Activated T-cell treated with anti-CD3 and anti-CD28 coated beads for 48 hours (primary cell): ENCODE results near the gene NFU1.
"Not testable (repeated sequence)": the region's sequence is repeated elsewhere in the genome, so short reads cannot be mapped to it uniquely, and the experiment has no call there.

Experiments
- DNase-seq: peaks from one replicate; pipeline ENCODE4 v3.0.0-alpha.2; 2020; ENCODE audit warnings: low read depth

The NFU1 gene

GRCh38 chr2:69450735-69451416 is 13.6 kb upstream of the NFU1 start:
- no peak for DNase-seq

- no peak for DNase-seq
Measured at GRCh38 chr2:69449906-69450305, 12.7 kb upstream of the NFU1 start.

GRCh38 chr2:69443673-69444072 is 6.4 kb upstream of the NFU1 start:
- not testable (repeated sequence) for DNase-seq

GRCh38 chr2:69439499-69439898 is 2.3 kb upstream of the NFU1 start:
- not testable (repeated sequence) for DNase-seq

GRCh38 chr2:69438580-69438979 is 1.3 kb upstream of the NFU1 start:
- no peak for DNase-seq

- DNase-seq, result no peak
Measured at GRCh38 chr2:69437751-69438154, 518 bp upstream of the NFU1 start.

- DNase-seq, result no peak
Measured at GRCh38 chr2:69436596-69436937, 668 bp downstream of the NFU1 start.

GRCh38 chr2:69434753-69435152 is 2.5 kb downstream of the NFU1 start:
- DNase-seq, result no peak

- no peak for DNase-seq
Measured at GRCh38 chr2:69429491-69430183, 7.6 kb downstream of the NFU1 start.

GRCh38 chr2:69428981-69429380 is 8.3 kb downstream of the NFU1 start:
- no peak for DNase-seq

GRCh38 chr2:69424419-69424818 is 12.8 kb downstream of the NFU1 start:
- DNase-seq, result no peak

- no peak for DNase-seq
Measured at GRCh38 chr2:69422198-69422597, 15.0 kb downstream of the NFU1 start.

GRCh38 chr2:69419111-69419510 is 18.1 kb downstream of the NFU1 start:
- DNase-seq, result not testable (repeated sequence)

GRCh38 chr2:69416147-69416546 is 21.1 kb downstream of the NFU1 start:
- no peak for DNase-seq

GRCh38 chr2:69411120-69411519 is 26.1 kb downstream of the NFU1 start:
- DNase-seq, result no peak

- no peak for DNase-seq
Measured at GRCh38 chr2:69405306-69405705, 31.9 kb downstream of the NFU1 start.

GRCh38 chr2:69400121-69400520 is 37.1 kb downstream of the NFU1 start:
- no peak for DNase-seq

- DNase-seq, result no peak
Measured at GRCh38 chr2:69397234-69397633, 40.0 kb downstream of the NFU1 start.

- DNase-seq, result no peak
Measured at GRCh38 chr2:69395866-69396265, 41.4 kb downstream of the NFU1 start.

- DNase-seq, result no peak
Measured at GRCh38 chr2:69393963-69394362, 43.3 kb downstream of the NFU1 start.

- no peak for DNase-seq
Measured at GRCh38 chr2:69390471-69390870, 46.8 kb downstream of the NFU1 start.

GRCh38 chr2:69390001-69390400 is 47.2 kb downstream of the NFU1 start:
- no peak for DNase-seq

- no peak for DNase-seq
Measured at GRCh38 chr2:69389271-69389670, 48.0 kb downstream of the NFU1 start.
